Measurements from ENCODE around the gene TTC3. TPM values are rescaled to one million over a fixed set of nuclear protein-coding genes. Genes with fewer than 3 reads are reported as not detected.

TTC3 gene
- total and polyA plus RNA-seq, 2 of the 13 experiments (the other 11 are each of a cell fraction or from before 2014, with no cell fraction given), result 55.7 to 108 TPM

DNA sequence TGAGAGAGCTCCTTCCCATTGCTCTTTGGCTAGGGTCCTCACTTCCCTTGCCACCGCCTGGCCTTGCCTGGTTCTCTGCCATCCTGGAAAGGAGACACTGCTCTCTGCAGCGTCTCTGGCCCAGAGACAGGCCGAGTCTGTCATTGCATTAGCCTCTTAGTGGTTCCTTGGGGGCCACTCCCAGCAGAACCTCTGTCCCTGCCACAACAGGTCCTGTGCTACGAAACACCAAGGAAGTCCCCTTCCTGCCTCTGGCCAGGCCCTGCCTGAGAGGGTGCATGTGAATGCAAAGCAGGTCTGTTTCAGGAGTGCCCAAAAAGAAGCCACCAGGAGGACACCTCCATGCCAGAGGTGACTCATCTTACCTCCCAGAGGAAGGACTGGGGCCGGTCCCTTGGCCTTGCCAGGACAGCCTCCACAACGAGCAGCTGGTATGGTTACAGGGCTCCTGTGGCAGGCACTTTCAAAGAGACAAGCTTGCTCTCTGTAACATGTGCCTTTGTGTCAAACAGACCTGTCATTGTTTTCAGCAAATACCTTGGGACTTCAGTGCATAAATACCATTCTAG lies 134.5 kb downstream of the TTC3 start (continued):
- TF ChIP-seq JUND (CRISPR knock-in tag; IDR thresholded peaks at IDR 0.05) (0 out of 2 replicates have a peak, but pooled peaks have one; percentile 16), ZNF775 (CRISPR knock-in tag; IDR thresholded peaks at IDR 0.05; ENCODE audit: borderline replicate concordance) (no peak), POLR2AphosphoS5 (IDR thresholded peaks at IDR 0.05; ENCODE audit: low read depth, low read length) (no peak), ZNF317 (CRISPR knock-in tag; IDR thresholded peaks at IDR 0.05) (no peak), POLR2A (IDR thresholded peaks at IDR 0.05; ENCODE audit: insufficient read depth in 1 of 2, low read depth in 2 of 2, low read length in 2 of 2) (peak in 1 of 2 experiments; percentile 10; a peak in 1 of 4 replicates), FOXK2 (IDR thresholded peaks at IDR 0.05) (no peak), KAT7 (CRISPR knock-in tag; IDR thresholded peaks at IDR 0.05; ENCODE audit: borderline replicate concordance) (no peak), ZNF781 (CRISPR knock-in tag; IDR thresholded peaks at IDR 0.05; ENCODE audit: borderline replicate concordance, not compliant biosample characterization) (peak; percentile 60), ZNF264 (CRISPR knock-in tag; IDR thresholded peaks at IDR 0.05) (no peak), HES4 (CRISPR knock-in tag; IDR thresholded peaks at IDR 0.05; ENCODE audit: borderline replicate concordance) (no peak), FOSL2 (CRISPR knock-in tag; IDR thresholded peaks at IDR 0.05) (peak; percentile 91), MZF1 (CRISPR knock-in tag; IDR thresholded peaks at IDR 0.05; ENCODE audit: borderline replicate concordance) (no peak), KDM2A (CRISPR knock-in tag; IDR thresholded peaks at IDR 0.05; ENCODE audit: borderline replicate concordance, low read depth) (no peak), NCOR1 (IDR thresholded peaks at IDR 0.05; ENCODE audit: borderline replicate concordance, low read length) (no peak), FOSL1 (CRISPR knock-in tag; IDR thresholded peaks at IDR 0.05; ENCODE audit: borderline replicate concordance) (no peak), ZNF431 (CRISPR knock-in tag; IDR thresholded peaks at IDR 0.05; ENCODE audit: borderline replicate concordance, low read depth) (no peak), ZFP36L1 (CRISPR knock-in tag; IDR thresholded peaks at IDR 0.05) (no peak), MXD4 (CRISPR knock-in tag; IDR thresholded peaks at IDR 0.05) (peak; percentile 94), DMAP1 (CRISPR knock-in tag; IDR thresholded peaks at IDR 0.05) (no peak), ZNF292 (CRISPR knock-in tag; IDR thresholded peaks at IDR 0.05; ENCODE audit: borderline replicate concordance, low read depth) (0 out of 2 replicates have a peak, but pooled peaks have one; percentile 25), KDM5A (IDR thresholded peaks at IDR 0.05; ENCODE audit: borderline replicate concordance, low read length) (no peak), ZNF451 (CRISPR knock-in tag; IDR thresholded peaks at IDR 0.05) (no peak), ZFP37 (CRISPR knock-in tag; IDR thresholded peaks at IDR 0.05; ENCODE audit: borderline replicate concordance) (no peak)
- TF ChIP-seq, protein P1, sequence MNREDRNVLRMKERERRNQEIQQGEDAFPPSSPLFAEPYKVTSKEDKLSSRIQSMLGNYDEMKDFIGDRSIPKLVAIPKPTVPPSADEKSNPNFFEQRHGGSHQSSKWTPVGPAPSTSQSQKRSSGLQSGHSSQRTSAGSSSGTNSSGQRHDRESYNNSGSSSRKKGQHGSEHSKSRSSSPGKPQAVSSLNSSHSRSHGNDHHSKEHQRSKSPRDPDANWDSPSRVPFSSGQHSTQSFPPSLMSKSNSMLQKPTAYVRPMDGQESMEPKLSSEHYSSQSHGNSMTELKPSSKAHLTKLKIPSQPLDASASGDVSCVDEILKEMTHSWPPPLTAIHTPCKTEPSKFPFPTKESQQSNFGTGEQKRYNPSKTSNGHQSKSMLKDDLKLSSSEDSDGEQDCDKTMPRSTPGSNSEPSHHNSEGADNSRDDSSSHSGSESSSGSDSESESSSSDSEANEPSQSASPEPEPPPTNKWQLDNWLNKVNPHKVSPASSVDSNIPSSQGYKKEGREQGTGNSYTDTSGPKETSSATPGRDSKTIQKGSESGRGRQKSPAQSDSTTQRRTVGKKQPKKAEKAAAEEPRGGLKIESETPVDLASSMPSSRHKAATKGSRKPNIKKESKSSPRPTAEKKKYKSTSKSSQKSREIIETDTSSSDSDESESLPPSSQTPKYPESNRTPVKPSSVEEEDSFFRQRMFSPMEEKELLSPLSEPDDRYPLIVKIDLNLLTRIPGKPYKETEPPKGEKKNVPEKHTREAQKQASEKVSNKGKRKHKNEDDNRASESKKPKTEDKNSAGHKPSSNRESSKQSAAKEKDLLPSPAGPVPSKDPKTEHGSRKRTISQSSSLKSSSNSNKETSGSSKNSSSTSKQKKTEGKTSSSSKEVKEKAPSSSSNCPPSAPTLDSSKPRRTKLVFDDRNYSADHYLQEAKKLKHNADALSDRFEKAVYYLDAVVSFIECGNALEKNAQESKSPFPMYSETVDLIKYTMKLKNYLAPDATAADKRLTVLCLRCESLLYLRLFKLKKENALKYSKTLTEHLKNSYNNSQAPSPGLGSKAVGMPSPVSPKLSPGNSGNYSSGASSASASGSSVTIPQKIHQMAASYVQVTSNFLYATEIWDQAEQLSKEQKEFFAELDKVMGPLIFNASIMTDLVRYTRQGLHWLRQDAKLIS (CRISPR knock-in tag; IDR thresholded peaks at IDR 0.05), result no peak
- TF ChIP-seq, protein P2, sequence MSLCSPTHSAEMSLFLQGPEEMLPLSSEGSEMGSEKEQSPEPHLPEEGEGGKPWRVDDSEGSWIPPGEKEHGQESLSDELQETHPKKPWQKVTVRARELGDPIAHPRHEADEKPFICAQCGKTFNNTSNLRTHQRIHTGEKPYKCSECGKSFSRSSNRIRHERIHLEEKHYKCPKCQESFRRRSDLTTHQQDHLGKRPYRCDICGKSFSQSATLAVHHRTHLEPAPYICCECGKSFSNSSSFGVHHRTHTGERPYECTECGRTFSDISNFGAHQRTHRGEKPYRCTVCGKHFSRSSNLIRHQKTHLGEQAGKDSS (CRISPR knock-in tag; IDR thresholded peaks at IDR 0.05; ENCODE audit: borderline replicate concordance, low read depth), result 0 out of 2 replicates have a peak, but pooled peaks have one; percentile 37
- TF ChIP-seq, protein P3, sequence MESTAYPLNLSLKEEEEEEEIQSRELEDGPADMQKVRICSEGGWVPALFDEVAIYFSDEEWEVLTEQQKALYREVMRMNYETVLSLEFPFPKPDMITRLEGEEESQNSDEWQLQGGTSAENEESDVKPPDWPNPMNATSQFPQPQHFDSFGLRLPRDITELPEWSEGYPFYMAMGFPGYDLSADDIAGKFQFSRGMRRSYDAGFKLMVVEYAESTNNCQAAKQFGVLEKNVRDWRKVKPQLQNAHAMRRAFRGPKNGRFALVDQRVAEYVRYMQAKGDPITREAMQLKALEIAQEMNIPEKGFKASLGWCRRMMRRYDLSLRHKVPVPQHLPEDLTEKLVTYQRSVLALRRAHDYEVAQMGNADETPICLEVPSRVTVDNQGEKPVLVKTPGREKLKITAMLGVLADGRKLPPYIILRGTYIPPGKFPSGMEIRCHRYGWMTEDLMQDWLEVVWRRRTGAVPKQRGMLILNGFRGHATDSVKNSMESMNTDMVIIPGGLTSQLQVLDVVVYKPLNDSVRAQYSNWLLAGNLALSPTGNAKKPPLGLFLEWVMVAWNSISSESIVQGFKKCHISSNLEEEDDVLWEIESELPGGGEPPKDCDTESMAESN (CRISPR knock-in tag; conservative IDR thresholded peaks at IDR 0.05), result no peak

Data from HepG2 (cell line).